A673 (cell line): ENCODE data around the gene CREBRF. TPM values are rescaled to one million over a fixed set of nuclear protein-coding genes. Genes with fewer than 3 reads are reported as not detected.

Source experiments
- BruUV-seq: library from RNA; stranded (reverse); fragments of 400-500 nt; replicated peaks from 2 replicates; lab custom pipeline; 2021; lab: Mats Ljungman, UMichigan
- CTCF ChIA-PET: fragments of 300-600 bp; sonication (Branson Sonifier 250); formaldehyde crosslinking; loops from one replicate; lab custom pipeline; 2022; ENCODE audit warnings: antibody characterized with exemption; lab: Charles Lee
- POLR2A ChIA-PET: fragments of 300-600 bp; sonication (Branson Sonifier 250); formaldehyde crosslinking; loops from one replicate; lab custom pipeline; 2022; ENCODE audit warnings: antibody characterized with exemption; ENCODE audit not compliant: low non-redundant PET; lab: Charles Lee
- DNase-seq: peaks from one replicate; pipeline ENCODE4 v3.0.0-alpha.2; 2015; ENCODE audit warnings: low spot score
- H3K27ac ChIP-seq: fragments of 200-600 bp; sonication (generic); 2 replicates; pipeline ENCODE4 v1.5.1; 2016; ENCODE audit warnings: mixed run types, low read depth, mild to moderate bottlenecking, mixed read lengths, antibody characterized with exemption, low read length; ENCODE audit not compliant: poor library complexity, severe bottlenecking
- H3K27me3 ChIP-seq: fragments of 200-600 bp; sonication (generic); replicated peaks from 2 replicates; pipeline ENCODE4 v1.6.1; 2017; ENCODE audit warnings: mixed run types, low read depth, mild to moderate bottlenecking, mixed read lengths, antibody characterized with exemption, low read length; ENCODE audit not compliant: insufficient read depth, poor library complexity
- H3K36me3 ChIP-seq: fragments of 200-600 bp; sonication (generic); 2 replicates; pipeline ENCODE4 v1.6.1; 2016; ENCODE audit warnings: mixed run types, mild to moderate bottlenecking, mixed read lengths, antibody characterized with exemption, low read length; ENCODE audit not compliant: insufficient read depth, poor library complexity, severe bottlenecking
- H3K4me1 ChIP-seq: fragments of 200-600 bp; sonication (generic); 2 replicates; pipeline ENCODE4 v1.6.1; 2017; ENCODE audit warnings: mixed run types, mild to moderate bottlenecking, mixed read lengths, antibody characterized with exemption, low read length; ENCODE audit not compliant: insufficient read depth, poor library complexity, severe bottlenecking
- H3K4me3 ChIP-seq: fragments of 200-600 bp; sonication (generic); 2 replicates; pipeline ENCODE4 v1.5.1; 2016; ENCODE audit warnings: low read depth, mixed run types, mild to moderate bottlenecking, mixed read lengths, low read length; ENCODE audit not compliant: poor library complexity, severe bottlenecking
- H3K9me3 ChIP-seq: fragments of 200-600 bp; sonication (generic); 2 replicates; pipeline ENCODE4 v1.6.1; 2016; ENCODE audit warnings: mixed run types, low read depth, mild to moderate bottlenecking, mixed read lengths, antibody characterized with exemption, low read length; ENCODE audit not compliant: poor library complexity, severe bottlenecking
- CTCF ChIP-seq: fragments of 300-800, 200-600 bp; sonication (generic); conservative IDR thresholded peaks from 2 replicates; pipeline ENCODE4 v1.5.1; 2017; ENCODE audit warnings: low read depth, mild to moderate bottlenecking, antibody characterized with exemption, low read length, moderate library complexity, mixed read lengths
- EZH2 ChIP-seq: fragments of 200-600 bp; sonication (generic); IDR thresholded peaks from 2 replicates; pipeline ENCODE4 v1.6.1; 2017; ENCODE audit warnings: borderline replicate concordance, low read depth, mild to moderate bottlenecking, mixed read lengths, antibody characterized with exemption, low read length; ENCODE audit not compliant: poor library complexity, severe bottlenecking
- intact Hi-C: fragments of 100-400 bp; cut with micrococcal nuclease; formaldehyde crosslinking; loops from one replicate; pipeline ENCODE4 v1.10.0; 2022; ENCODE audit not compliant: unreplicated experiment
- total RNA-seq: library from RNA; stranded (reverse); gene quantifications from 2 replicates; pipeline ENCODE4 v1.2.3, GENCODE V29; 2021

Gene CREBRF
- total RNA-seq, 1 experiment from 2014 or later: 1.5 TPM

GRCh38 chr5:173143567-173143966 is 87.4 kb downstream of the CREBRF start:
- Histone ChIP-seq H3K4me3 (no peak overlapping the region), H3K9me3 (no peaks in the 10 kb centered on the region), H3K4me1 (no peaks in the 10 kb centered on the region), H3K36me3 (peaks cover 5% of the 10 kb centered on the region), H3K27ac (no peak overlapping the region), H3K27me3 (no peaks in the 10 kb centered on the region)
- CTCF ChIA-PET: interaction anchor here (0.7 kb wide), 1 partner anchor 138 kb away, joined by 8 read pairs; no protein-coding TSS in a partner anchor
- DNase-seq: no peak
- BruUV-seq: no TSS peak
- no peak for TF ChIP-seq CTCF
- no peak for TF ChIP-seq EZH2
- POLR2A ChIA-PET: no interaction called here
- intact Hi-C loops: loop anchor here (10.0 kb wide), 1 partner anchor 159 kb away; the partner anchor contains the start of gene ATP6V0E1

- Histone ChIP-seq H3K36me3 (peaks cover 6% of the 10 kb centered on the region), H3K4me1 (no peaks in the 10 kb centered on the region), H3K27me3 (no peaks in the 10 kb centered on the region), H3K4me3 (peak within 1 kb of the TSS; percentile 96), H3K27ac (peak within 1 kb of the TSS; percentile 91), H3K9me3 (no peaks in the 10 kb centered on the region)
- CTCF ChIA-PET: interaction anchor here (1.2 kb wide), 1 partner anchor 161 kb away, joined by 5 read pairs; the partner anchor contains the start of gene ATP6V0E1
- no peak for TF ChIP-seq EZH2
- peak; percentile 85 for TF ChIP-seq CTCF
- intact Hi-C loops: loop anchor here (10.0 kb wide), 1 partner anchor 160 kb away; the partner anchor contains the start of gene ATP6V0E1
- TSS peak; percentile 59 for BruUV-seq
- peak; percentile 93 for DNase-seq
- POLR2A ChIA-PET: no interaction called here
Observed at GRCh38 chr5:173144200-173145176, 88.3 kb downstream of the CREBRF start, which contains the start of gene BNIP1. Gene BNIP1, plus strand, starts transcription at chr5:173144531. Its CDS starts 15 bp downstream, at chr5:173144546.

- intact Hi-C loops: loop anchor here (10.0 kb wide), 1 partner anchor 164 kb away; the partner anchor contains the start of gene ATP6V0E1
- peaks cover 6% of the 10 kb centered on the region for H3K36me3 ChIP-seq
- H3K4me1 ChIP-seq: no peaks in the 10 kb centered on the region
- BruUV-seq: no TSS peak
- no peak overlapping the region for H3K27ac ChIP-seq
- H3K9me3 ChIP-seq: no peaks in the 10 kb centered on the region
- ChIA-PET CTCF (no interaction called here), POLR2A (no interaction called here)
- TF ChIP-seq CTCF: no peak
- no peak for TF ChIP-seq EZH2
- no peak for DNase-seq
- no peaks in the 10 kb centered on the region for H3K27me3 ChIP-seq
- no peak overlapping the region for H3K4me3 ChIP-seq
Observed at GRCh38 chr5:173148354-173148753, 92.2 kb downstream of the CREBRF start.
